CD14-positive monocyte (primary cell): ENCODE measurements around the gene EPHA2. TPM values are rescaled to one million over a fixed set of nuclear protein-coding genes. Genes with fewer than 3 reads are reported as not detected.

ENCODE experiments used
- DNase-seq, 3 donors: peaks; one replicate each; pipeline ENCODE4 v3.0.0-alpha.2; 2011 to 2022
- H2AFZ ChIP-seq: 2 replicates; pipeline ENCODE4 v1.6.0; 2012; ENCODE audit warnings: mild to moderate bottlenecking, low read depth, low read length, inconsistent platforms; ENCODE audit not compliant: insufficient read depth, poor library complexity, severe bottlenecking
- H3K27ac ChIP-seq, 2 donors: 1 replicate in 1 of 2; 2 replicates in 1 of 2; pipeline ENCODE4 v1.5.1; 2012 to 2013; ENCODE audit warnings: low read length in 2 of 2, control low read depth in 1 of 2, inconsistent platforms in 1 of 2, low read depth in 1 of 2, mild to moderate bottlenecking in 1 of 2
- H3K27me3 ChIP-seq, 2 donors: one replicate each; pipeline versions ENCODE4 v1.6.0 to v1.6.1; 2011 to 2013; ENCODE audit warnings: low read length in 2 of 2; ENCODE audit not compliant: control insufficient read depth in 2 of 2, insufficient read depth in 2 of 2
- H3K36me3 ChIP-seq, 2 donors: replicated peaks in 1 of 2; 1 replicate in 1 of 2; 2 replicates in 1 of 2; pipeline versions ENCODE4 v1.5.1 to v1.6.1; 2012 to 2013; ENCODE audit warnings: low read length in 2 of 2, control low read depth in 1 of 2, inconsistent platforms in 1 of 2, mild to moderate bottlenecking in 1 of 2; ENCODE audit not compliant: insufficient read depth in 2 of 2, control insufficient read depth in 1 of 2
- H3K4me1 ChIP-seq, 2 donors: 1 replicate in 1 of 2; 2 replicates in 1 of 2; pipeline versions ENCODE4 v1.5.1 to v1.6.1; 2012 to 2013; ENCODE audit warnings: low read length in 2 of 2, control low read depth in 1 of 2, inconsistent platforms in 1 of 2, mild to moderate bottlenecking in 1 of 2, moderate library complexity in 1 of 2; ENCODE audit not compliant: insufficient read depth in 2 of 2, control insufficient read depth in 1 of 2
- H3K4me2 ChIP-seq: replicated peaks from 2 replicates; pipeline ENCODE3; 2012; ENCODE audit warnings: low read length, moderate library complexity, mild to moderate bottlenecking; ENCODE audit not compliant: poor library complexity, severe bottlenecking; ENCODE audit errors: extremely low read depth
- H3K4me3 ChIP-seq, 3 experiments: fragments of 200-600 bp in 1 of 3; sonication (generic) in 1 of 3; replicated peaks in 1 of 3; 1 replicate in 2 of 3; 2 replicates in 1 of 3; pipeline ENCODE4 v1.5.1; 2011 to 2013; ENCODE audit warnings: low read length in 3 of 3, mild to moderate bottlenecking in 3 of 3, control low read depth in 2 of 3, low read depth in 2 of 3, inconsistent platforms in 1 of 3, moderate library complexity in 1 of 3
- H3K79me2 ChIP-seq: 2 replicates; pipeline ENCODE4 v1.6.0; 2012; ENCODE audit warnings: mild to moderate bottlenecking, control low read depth, inconsistent platforms, low read length, moderate library complexity; ENCODE audit not compliant: insufficient read depth
- H3K9ac ChIP-seq: 2 replicates; pipeline ENCODE4 v1.6.0; 2017; ENCODE audit warnings: low read length, mild to moderate bottlenecking; ENCODE audit not compliant: insufficient read depth, poor library complexity, severe bottlenecking
- H3K9me3 ChIP-seq, 2 donors: replicated peaks in 1 of 2; 1 replicate in 1 of 2; 2 replicates in 1 of 2; pipeline versions ENCODE4 v1.5.1 to v1.6.1; 2012 to 2013; ENCODE audit warnings: low read length in 2 of 2, control low read depth in 1 of 2; ENCODE audit not compliant: control insufficient read depth in 1 of 2, insufficient read depth in 1 of 2
- H4K20me1 ChIP-seq: 2 replicates; pipeline ENCODE4 v1.6.0; 2012; ENCODE audit warnings: mild to moderate bottlenecking, low read length, control low read depth, moderate library complexity; ENCODE audit not compliant: insufficient read depth
- H3K27ac Mint-ChIP-seq, 7 donors: one replicate each; pipeline ENCODE4 v1.8.0; 2020; ENCODE audit warnings: mild to moderate bottlenecking in 7 of 7, mixed read lengths in 7 of 7, moderate library complexity in 6 of 7, inconsistent platforms in 2 of 7
- H3K27me3 Mint-ChIP-seq, 3 donors: one replicate each; pipeline ENCODE4 v1.8.0; 2021 to 2022; ENCODE audit warnings: low read depth in 3 of 3, mild to moderate bottlenecking in 3 of 3, mixed read lengths in 3 of 3, moderate library complexity in 3 of 3, inconsistent platforms in 1 of 3
- H3K36me3 Mint-ChIP-seq, 2 donors: one replicate each; pipeline ENCODE4 v1.8.0; 2020; ENCODE audit warnings: mixed read lengths in 2 of 2, inconsistent platforms in 1 of 2, mild to moderate bottlenecking in 1 of 2
- H3K4me1 Mint-ChIP-seq: one replicate; pipeline ENCODE4 v1.8.0; 2020; ENCODE audit warnings: mild to moderate bottlenecking, mixed read lengths
- H3K4me3 Mint-ChIP-seq, 2 donors: one replicate each; pipeline ENCODE4 v1.8.0; 2020; ENCODE audit warnings: mild to moderate bottlenecking in 2 of 2, mixed read lengths in 2 of 2, moderate library complexity in 1 of 2
- H3K9me3 Mint-ChIP-seq, 7 donors: one replicate each; pipeline ENCODE4 v1.8.0; 2020 to 2022; ENCODE audit warnings: mixed read lengths in 7 of 7, mild to moderate bottlenecking in 6 of 7, moderate library complexity in 6 of 7, inconsistent platforms in 2 of 7
- WGBS: methylation state at CpG from one replicate; pipeline ENCODE4 v1.1.5; 2013; ENCODE audit warnings: missing lambda C conversion rate; ENCODE audit not compliant: insufficient coverage; 5-methylcytosine and 5-hydroxymethylcytosine counted together
- intact Hi-C, 2 donors: fragments of 100-400 bp; cut with micrococcal nuclease; formaldehyde crosslinking; loops; one replicate each; pipeline versions ENCODE4 v1.15.0 to v1.15.1; 2023
- polyA plus RNA-seq, 3 donors: library from polyadenylated mRNA; depleted of rRNA in 1 of 3; unstranded in 2 of 3; stranded (reverse) in 1 of 3; fragments of 300-500 nt in 2 of 3; fragments of >200 nt in 1 of 3; fragmentation: Illumina TruSeq in 2 of 3; gene quantifications; 1 replicate in 2 of 3; 2 replicates in 1 of 3; pipeline ENCODE4 v1.2.3, GENCODE V29; 2012 to 2021
- TF ChIP-seq, protein P1 (sequence below): fragments of 200-600 bp; IDR thresholded peaks from one replicate; pipeline ENCODE4 v1.8.0; 2022; ENCODE audit warnings: antibody characterized with exemption, mild to moderate bottlenecking

The EPHA2 gene
- polyA plus RNA-seq, 3 donors, result 0.03 TPM; not detected in 2

DNA sequence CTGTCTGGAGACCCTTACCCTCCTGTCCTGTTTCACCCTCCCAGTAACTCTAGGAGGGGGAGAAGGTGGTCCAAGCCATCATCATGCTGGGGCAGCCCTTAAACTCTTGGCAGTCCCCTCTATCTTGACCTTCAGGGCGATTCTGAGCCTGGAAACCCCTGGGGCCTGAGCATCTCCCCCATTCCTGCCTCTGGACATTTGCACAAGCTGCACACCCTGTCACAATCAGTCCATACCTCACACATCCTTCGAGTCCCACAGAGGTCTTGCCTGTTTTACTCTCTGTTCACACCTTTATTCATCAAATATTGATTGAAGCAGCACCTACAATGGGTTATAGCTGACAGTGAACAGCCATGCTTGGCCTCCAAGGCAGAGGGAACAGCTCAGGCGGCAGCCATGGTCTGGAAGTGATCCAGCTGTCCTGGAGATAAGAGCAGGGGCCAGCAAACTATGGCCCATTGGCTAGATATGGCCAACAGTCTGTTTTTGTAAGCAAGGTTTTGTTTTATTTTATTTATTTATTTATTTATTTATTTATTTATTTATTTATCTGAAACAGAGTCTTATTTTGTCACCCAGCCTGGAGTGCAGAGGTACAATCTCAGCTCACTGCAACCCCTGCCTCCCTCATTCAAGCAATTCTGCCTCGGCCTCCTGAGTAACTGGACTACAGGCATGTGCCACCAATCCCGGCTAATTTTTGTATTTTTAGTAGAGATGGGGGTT is 75.3 kb downstream of the EPHA2 start:
- Histone ChIP-seq H3K4me3 (no peak overlapping the region), H2AFZ (no peak overlapping the region), H3K79me2 (no peaks in the 10 kb centered on the region), H3K27me3 (no peaks in the 10 kb centered on the region), H4K20me1 (no peaks in the 10 kb centered on the region), H3K9me3 (no peaks in the 10 kb centered on the region), H3K4me2 (no peak overlapping the region), H3K27ac (no peak overlapping the region), H3K4me1 (peaks cover 4% of the 10 kb centered on the region in 2 donors), H3K9ac (no peak overlapping the region), H3K36me3 (no peaks in the 10 kb centered on the region)
- WGBS, result 100% methylated on average over 3 of the region's 5 CpGs
- TF ChIP-seq, protein P1, sequence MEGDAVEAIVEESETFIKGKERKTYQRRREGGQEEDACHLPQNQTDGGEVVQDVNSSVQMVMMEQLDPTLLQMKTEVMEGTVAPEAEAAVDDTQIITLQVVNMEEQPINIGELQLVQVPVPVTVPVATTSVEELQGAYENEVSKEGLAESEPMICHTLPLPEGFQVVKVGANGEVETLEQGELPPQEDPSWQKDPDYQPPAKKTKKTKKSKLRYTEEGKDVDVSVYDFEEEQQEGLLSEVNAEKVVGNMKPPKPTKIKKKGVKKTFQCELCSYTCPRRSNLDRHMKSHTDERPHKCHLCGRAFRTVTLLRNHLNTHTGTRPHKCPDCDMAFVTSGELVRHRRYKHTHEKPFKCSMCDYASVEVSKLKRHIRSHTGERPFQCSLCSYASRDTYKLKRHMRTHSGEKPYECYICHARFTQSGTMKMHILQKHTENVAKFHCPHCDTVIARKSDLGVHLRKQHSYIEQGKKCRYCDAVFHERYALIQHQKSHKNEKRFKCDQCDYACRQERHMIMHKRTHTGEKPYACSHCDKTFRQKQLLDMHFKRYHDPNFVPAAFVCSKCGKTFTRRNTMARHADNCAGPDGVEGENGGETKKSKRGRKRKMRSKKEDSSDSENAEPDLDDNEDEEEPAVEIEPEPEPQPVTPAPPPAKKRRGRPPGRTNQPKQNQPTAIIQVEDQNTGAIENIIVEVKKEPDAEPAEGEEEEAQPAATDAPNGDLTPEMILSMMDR, result no peak
- Mint-ChIP-seq H3K27me3 (peaks cover 1 to 4% (median 2%) of the 10 kb centered on the region in 3 donors), H3K36me3 (no peaks in the 10 kb centered on the region), H3K4me3 (no peak overlapping the region), H3K4me1 (peaks cover 9% of the 10 kb centered on the region), H3K9me3 (no peaks in the 10 kb centered on the region), H3K27ac (no peak overlapping the region)
- intact Hi-C loops, result loop anchor here (5.0 to 10.0 kb wide), 2 partner anchors 162 to 164 kb away; no protein-coding TSS in a partner anchor
- DNase-seq, result no peak

DNA sequence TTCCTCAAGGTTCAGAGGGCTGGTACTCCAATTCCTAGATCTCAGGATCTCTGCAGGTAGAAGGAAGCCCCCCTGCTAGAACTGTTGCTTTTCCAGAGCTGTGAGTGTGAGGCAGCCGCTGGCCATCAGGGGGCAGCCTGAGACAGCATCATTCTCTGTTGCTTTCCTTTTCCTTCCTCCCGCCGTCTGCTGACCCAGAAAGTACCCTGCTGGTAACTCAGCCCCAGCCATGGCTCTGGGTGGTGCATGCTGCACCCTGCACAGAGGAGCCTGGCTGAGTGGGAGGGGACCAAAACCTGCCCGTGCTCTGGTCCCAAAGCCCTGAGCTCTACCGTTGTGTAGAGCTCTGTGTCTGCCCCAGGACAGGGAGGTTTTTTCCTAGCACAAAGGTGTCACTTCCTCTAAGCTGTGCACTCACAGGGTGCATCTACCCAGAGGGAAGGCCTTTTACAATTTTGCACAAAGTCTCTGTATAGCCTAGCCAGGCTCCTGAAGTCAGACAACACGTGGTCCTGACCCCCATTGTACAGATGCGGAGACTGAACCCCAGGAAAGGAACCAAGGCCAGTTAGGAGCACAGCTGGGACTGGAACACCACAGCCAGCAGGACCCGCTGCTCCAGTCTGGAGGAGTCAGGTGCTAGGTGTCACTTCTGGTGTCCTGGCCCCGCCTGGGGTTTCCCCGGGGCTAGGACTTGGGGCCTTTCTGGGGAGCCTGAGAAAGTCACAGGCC is 76.8 kb downstream of the EPHA2 start:
- peak overlapping the region in 1 of 7 donors; percentile 68 for H3K27ac Mint-ChIP-seq
- TF ChIP-seq, protein P1, result peak; percentile 92
- H3K36me3 Mint-ChIP-seq, result no peaks in the 10 kb centered on the region
- H3K27me3 Mint-ChIP-seq, result peaks cover 9 to 15% (median 15%) of the 10 kb centered on the region in 3 donors
- H4K20me1 ChIP-seq, result no peaks in the 10 kb centered on the region
- DNase-seq, result peak; percentile 37 to 54 (median 53)
- intact Hi-C loops, result loop anchor here (1.0 kb wide), 1 partner anchor 108 kb away; no protein-coding TSS in a partner anchor
- H3K4me1 ChIP-seq, result peaks cover 4% of the 10 kb centered on the region in 2 donors
- peaks cover under 1 to 6% of the 10 kb centered on the region in 2 donors for H3K27me3 ChIP-seq
- H3K4me1 Mint-ChIP-seq, result peaks cover 6% of the 10 kb centered on the region
- peak overlapping the region in 1 of 3 experiments; percentile 57 for H3K4me3 ChIP-seq
- H3K79me2 ChIP-seq, result no peaks in the 10 kb centered on the region
- H3K9ac ChIP-seq, result no peak overlapping the region
- H3K9me3 ChIP-seq, result peaks cover 0 to 2% of the 10 kb centered on the region in 2 donors
- H2AFZ ChIP-seq, result peak overlapping the region; percentile 80
- WGBS, result 44% methylated on average over 6 of the region's 10 CpGs
- H3K27ac ChIP-seq, result no peak overlapping the region
- no peaks in the 10 kb centered on the region for H3K36me3 ChIP-seq
- peak overlapping the region; percentile 59 to 89 for H3K4me3 Mint-ChIP-seq
- peak overlapping the region; percentile 66 for H3K4me2 ChIP-seq
- peaks cover 0 to 5% (median 0%) of the 10 kb centered on the region in 7 donors for H3K9me3 Mint-ChIP-seq
